ENCODE measurements around the gene ADGRV1.

Gene ADGRV1

GRCh38 chr5:90824436-90824835, 265.8 kb downstream of the ADGRV1 start:
- H2AFZ ChIP-seq (ENCODE audit: low read depth, low read length): no peak overlapping the region
- DNase-seq (no peak), ATAC-seq (ENCODE audit: insufficient read depth, low read depth) (no peak)
- no peak overlapping the region for H3K4me2 ChIP-seq (ENCODE audit: insufficient read depth, low read length)
- H3K79me2 ChIP-seq (ENCODE audit: insufficient read depth, low read length): no peaks in the 10 kb centered on the region
- no peak for TF ChIP-seq CTCF (IDR thresholded peaks at IDR 0.05; ENCODE audit: borderline replicate concordance, extremely low read depth, low read length, poor library complexity, severe bottlenecking)
- TF ChIP-seq EZH2 (IDR thresholded peaks at IDR 0.05; ENCODE audit: borderline replicate concordance, low read depth, low read length, severe bottlenecking): no peak
- no peaks in the 10 kb centered on the region for H4K20me1 ChIP-seq (ENCODE audit: insufficient read depth, low read length)
- H3K9ac ChIP-seq (ENCODE audit: low read depth, low read length): no peak overlapping the region
- H3K9me3 ChIP-seq (ENCODE audit: insufficient read depth, low read length, severe bottlenecking): no peaks in the 10 kb centered on the region
- H3K27me3 ChIP-seq (ENCODE audit: insufficient read depth, low read length, poor library complexity): no peaks in the 10 kb centered on the region
- H3K4me3 ChIP-seq (ENCODE audit: low read depth in 1 of 2, low read length in 2 of 2): no peak overlapping the region
- H3K27ac ChIP-seq (ENCODE audit: low read length): no peak overlapping the region
- no peaks in the 10 kb centered on the region for H3K4me1 ChIP-seq (ENCODE audit: insufficient read depth, low read length)
- H3K36me3 ChIP-seq (ENCODE audit: insufficient read depth, low read length): no peaks in the 10 kb centered on the region

GRCh38 chr5:90830058-90830457, 271.5 kb downstream of the ADGRV1 start:
- Histone ChIP-seq H3K27ac (ENCODE audit: low read length) (no peak overlapping the region), H3K4me2 (ENCODE audit: insufficient read depth, low read length) (no peak overlapping the region), H3K27me3 (ENCODE audit: insufficient read depth, low read length, poor library complexity) (no peaks in the 10 kb centered on the region), H4K20me1 (ENCODE audit: insufficient read depth, low read length) (no peaks in the 10 kb centered on the region), H3K9ac (ENCODE audit: low read depth, low read length) (no peak overlapping the region), H3K4me3 (ENCODE audit: low read depth in 1 of 2, low read length in 2 of 2) (no peak overlapping the region), H3K36me3 (ENCODE audit: insufficient read depth, low read length) (no peaks in the 10 kb centered on the region), H3K79me2 (ENCODE audit: insufficient read depth, low read length) (no peaks in the 10 kb centered on the region), H3K9me3 (ENCODE audit: insufficient read depth, low read length, severe bottlenecking) (no peaks in the 10 kb centered on the region), H2AFZ (ENCODE audit: low read depth, low read length) (no peak overlapping the region), H3K4me1 (ENCODE audit: insufficient read depth, low read length) (no peaks in the 10 kb centered on the region)
- ATAC-seq (ENCODE audit: insufficient read depth, low read depth) (no peak), DNase-seq (no peak)
- TF ChIP-seq EZH2 (IDR thresholded peaks at IDR 0.05; ENCODE audit: borderline replicate concordance, low read depth, low read length, severe bottlenecking): no peak
- TF ChIP-seq CTCF (IDR thresholded peaks at IDR 0.05; ENCODE audit: borderline replicate concordance, extremely low read depth, low read length, poor library complexity, severe bottlenecking): no peak

GRCh38 chr5:90833753-90834152, 275.2 kb downstream of the ADGRV1 start:
- Histone ChIP-seq H3K9me3 (ENCODE audit: insufficient read depth, low read length, severe bottlenecking) (no peaks in the 10 kb centered on the region), H3K4me2 (ENCODE audit: insufficient read depth, low read length) (no peak overlapping the region), H2AFZ (ENCODE audit: low read depth, low read length) (no peak overlapping the region), H3K36me3 (ENCODE audit: insufficient read depth, low read length) (no peaks in the 10 kb centered on the region), H4K20me1 (ENCODE audit: insufficient read depth, low read length) (no peaks in the 10 kb centered on the region), H3K9ac (ENCODE audit: low read depth, low read length) (no peak overlapping the region), H3K4me1 (ENCODE audit: insufficient read depth, low read length) (no peaks in the 10 kb centered on the region), H3K27ac (ENCODE audit: low read length) (no peak overlapping the region), H3K4me3 (ENCODE audit: low read depth in 1 of 2, low read length in 2 of 2) (no peak overlapping the region), H3K79me2 (ENCODE audit: insufficient read depth, low read length) (no peaks in the 10 kb centered on the region), H3K27me3 (ENCODE audit: insufficient read depth, low read length, poor library complexity) (no peaks in the 10 kb centered on the region)
- no peak for DNase-seq
- TF ChIP-seq CTCF (IDR thresholded peaks at IDR 0.05; ENCODE audit: borderline replicate concordance, extremely low read depth, low read length, poor library complexity, severe bottlenecking): no peak
- no peak for TF ChIP-seq EZH2 (IDR thresholded peaks at IDR 0.05; ENCODE audit: borderline replicate concordance, low read depth, low read length, severe bottlenecking)
- ATAC-seq (ENCODE audit: insufficient read depth, low read depth): no peak

GRCh38 chr5:90834711-90835110, 276.1 kb downstream of the ADGRV1 start:
- no peaks in the 10 kb centered on the region for H3K27me3 ChIP-seq (ENCODE audit: insufficient read depth, low read length, poor library complexity)
- H3K4me1 ChIP-seq (ENCODE audit: insufficient read depth, low read length): no peaks in the 10 kb centered on the region
- no peaks in the 10 kb centered on the region for H3K79me2 ChIP-seq (ENCODE audit: insufficient read depth, low read length)
- H4K20me1 ChIP-seq (ENCODE audit: insufficient read depth, low read length): no peaks in the 10 kb centered on the region
- no peak overlapping the region for H3K4me3 ChIP-seq (ENCODE audit: low read depth in 1 of 2, low read length in 2 of 2)
- TF ChIP-seq CTCF (IDR thresholded peaks at IDR 0.05; ENCODE audit: borderline replicate concordance, extremely low read depth, low read length, poor library complexity, severe bottlenecking) (no peak), EZH2 (IDR thresholded peaks at IDR 0.05; ENCODE audit: borderline replicate concordance, low read depth, low read length, severe bottlenecking) (no peak)
- no peak overlapping the region for H3K27ac ChIP-seq (ENCODE audit: low read length)
- ATAC-seq (ENCODE audit: insufficient read depth, low read depth): no peak
- no peaks in the 10 kb centered on the region for H3K36me3 ChIP-seq (ENCODE audit: insufficient read depth, low read length)
- no peak overlapping the region for H2AFZ ChIP-seq (ENCODE audit: low read depth, low read length)
- no peak overlapping the region for H3K4me2 ChIP-seq (ENCODE audit: insufficient read depth, low read length)
- DNase-seq: no peak
- no peak overlapping the region for H3K9ac ChIP-seq (ENCODE audit: low read depth, low read length)
- no peaks in the 10 kb centered on the region for H3K9me3 ChIP-seq (ENCODE audit: insufficient read depth, low read length, severe bottlenecking)

Data from DND-41 (cell line).